ENCODE measurements around the gene RPTOR.

The RPTOR gene

GRCh38 chr17:80822700-80823410 is 278.2 kb downstream of the RPTOR start:
- DNase-seq, result no peak

DNA sequence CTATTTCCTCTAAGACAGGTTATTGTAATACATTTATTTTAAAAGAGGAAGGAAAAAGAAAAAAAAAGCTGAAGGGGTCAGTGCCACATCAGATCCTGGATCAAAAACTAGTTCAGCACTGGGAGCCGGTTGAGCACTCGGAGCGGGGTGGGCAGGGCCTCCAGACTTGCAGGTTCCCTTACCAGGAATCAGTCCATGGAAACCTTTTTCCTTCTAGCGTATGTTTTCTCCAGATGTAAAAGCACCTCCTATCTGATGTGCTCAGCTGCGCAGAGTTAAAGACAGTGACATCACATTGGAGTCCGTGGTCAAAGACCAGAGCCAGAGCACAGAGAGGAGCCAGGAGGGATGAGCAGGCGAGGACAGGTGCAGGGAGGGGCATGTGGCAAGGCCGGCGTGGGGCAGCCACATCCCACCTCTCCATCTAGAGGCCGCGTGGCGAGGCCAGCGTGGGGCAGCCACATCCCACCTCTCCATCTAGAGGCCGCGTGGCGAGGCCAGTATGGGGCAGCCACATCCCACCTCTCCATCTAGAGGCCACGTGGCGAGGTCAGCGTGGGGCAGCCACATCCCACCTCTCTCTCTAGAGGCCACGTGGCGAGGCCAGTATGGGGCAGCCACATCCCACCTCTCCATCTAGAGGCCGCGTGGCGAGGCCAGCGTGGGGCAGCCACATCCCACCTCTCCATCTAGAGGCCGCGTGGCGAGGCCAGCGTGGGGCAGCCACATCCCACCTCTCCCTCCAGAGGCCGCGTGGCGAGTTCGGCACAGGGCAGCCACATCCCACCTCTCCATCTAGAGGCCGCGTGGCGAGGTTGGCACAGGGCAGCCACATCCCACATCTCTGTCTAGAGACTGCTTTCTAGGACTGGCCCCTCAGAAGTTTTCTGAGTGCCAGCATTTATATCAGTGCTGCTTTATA is 280.2 kb downstream of the RPTOR start:
- DNase-seq, result no peak

DNA sequence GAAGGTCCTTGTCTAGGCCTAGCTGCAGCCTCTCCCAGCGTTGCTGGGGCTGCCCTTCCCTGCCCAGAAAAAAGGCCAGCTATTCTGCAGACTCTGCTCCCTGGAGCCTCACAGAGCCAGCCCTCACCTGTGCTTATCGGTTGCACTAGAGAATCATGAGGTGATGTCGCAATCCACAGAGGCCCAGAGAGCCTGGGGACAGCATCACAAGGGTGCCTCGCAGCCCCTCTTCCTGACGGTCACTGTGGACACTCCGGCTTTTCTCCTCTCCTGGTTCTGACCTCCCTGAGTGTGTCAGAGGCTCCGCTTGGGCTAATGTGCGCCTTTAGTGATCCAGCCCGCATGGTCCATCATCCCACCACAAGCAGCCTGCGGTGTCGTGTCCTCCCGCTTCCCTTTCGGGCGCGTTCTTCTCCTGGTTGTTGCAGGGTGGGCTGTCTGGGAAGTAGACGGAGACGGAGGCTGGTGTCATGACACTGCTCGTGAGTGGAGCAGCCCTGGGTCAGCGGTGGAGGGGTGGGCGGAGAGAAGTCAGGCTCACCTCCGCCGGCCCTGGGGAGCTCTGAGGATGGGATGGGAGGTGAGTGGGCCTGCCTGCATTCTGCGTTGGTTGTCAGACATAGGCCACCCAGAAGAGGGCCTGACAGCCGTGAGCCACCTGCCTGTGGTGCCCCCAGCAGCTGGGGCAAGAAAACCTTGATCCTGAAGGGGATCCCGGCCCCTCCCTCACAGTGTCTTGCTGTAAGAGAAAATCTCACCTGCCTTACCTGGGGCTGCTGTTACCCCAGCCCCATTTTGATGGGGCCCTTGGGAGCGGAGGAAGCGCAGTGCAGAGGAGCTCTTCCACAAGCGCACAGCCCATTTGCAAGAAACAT is 281.1 kb downstream of the RPTOR start:
- no peak for DNase-seq

DNA sequence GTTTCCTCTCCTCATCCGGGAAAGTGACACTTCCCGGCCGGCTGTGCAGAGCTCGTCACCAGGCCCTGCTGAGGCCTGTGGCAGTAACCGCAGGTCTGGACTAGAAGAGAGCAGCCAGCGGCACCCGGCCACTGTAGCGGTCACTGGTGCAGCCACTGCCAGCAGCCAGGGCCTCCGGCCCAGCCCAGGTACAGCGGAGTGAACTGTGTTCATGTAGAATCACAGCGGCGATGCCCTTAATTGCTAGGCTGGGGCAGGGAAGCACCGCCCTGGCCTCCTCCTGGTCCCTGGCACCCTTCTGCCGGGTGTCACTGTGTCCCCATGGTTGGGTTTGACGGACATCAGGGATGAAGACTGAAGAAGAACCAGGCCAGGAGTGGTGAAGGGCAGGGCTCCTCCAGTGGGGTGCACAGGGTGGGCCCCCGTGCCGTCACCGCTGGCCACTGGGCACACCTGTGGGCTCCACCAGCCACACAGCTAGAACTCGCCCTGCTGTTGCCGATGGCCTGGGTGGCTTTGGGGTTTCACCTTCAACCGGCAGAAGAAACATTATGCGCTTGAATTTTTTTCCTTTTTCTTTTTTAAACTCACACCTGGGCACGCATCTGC is 281.8 kb downstream of the RPTOR start:
- no peak for DNase-seq

- peak; percentile 68 for DNase-seq
These were observed 282.5 kb downstream of the RPTOR start for GRCh38 chr17:80826955-80827645.

DNA sequence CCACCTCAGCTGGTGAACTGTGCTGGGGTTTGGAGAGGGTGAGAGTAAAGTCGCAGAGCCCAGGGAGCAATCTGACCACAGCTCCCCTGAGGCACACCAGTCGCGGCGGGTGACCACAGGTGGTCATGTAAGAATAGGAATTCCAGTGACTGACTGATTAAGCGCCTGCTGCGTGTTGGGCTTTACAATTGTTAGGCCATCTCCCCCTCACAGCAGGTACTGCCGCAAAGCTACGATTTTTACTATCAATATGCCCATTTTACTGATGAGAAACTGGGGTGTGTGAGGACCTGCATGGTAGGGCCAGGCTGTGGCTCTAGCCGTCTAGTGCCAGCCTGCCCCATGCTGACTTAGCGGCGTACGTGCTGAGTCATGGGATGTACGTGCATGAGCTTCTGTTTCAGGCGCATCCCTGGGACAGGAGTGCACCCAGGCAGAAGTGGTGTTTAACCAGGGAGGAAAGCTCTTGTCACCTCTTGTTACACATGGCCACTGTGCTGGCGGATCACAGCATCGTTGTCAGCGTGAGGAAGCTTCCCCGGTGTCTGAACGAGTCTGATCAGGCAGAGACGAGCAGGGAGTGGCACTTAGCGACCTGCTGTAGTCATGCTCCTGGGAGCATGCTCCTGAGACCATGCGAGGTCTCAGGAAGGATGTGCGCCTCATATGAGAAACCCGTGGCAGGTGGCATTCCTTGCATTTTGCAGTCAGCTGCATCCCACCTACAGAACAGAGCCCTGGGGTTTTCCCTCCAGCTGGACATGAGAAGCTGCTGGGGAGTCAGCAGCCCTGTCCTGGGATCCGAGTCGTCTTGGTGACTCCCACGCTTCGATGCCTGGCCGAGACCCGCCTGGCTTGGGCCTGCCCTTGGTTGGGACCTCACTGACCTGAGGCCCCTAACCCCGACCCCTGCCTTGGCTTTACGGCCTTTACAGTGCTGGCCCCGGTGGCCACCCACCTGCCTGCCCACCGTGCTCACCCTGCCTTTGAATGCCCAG is 283.3 kb downstream of the RPTOR start:
- peak; percentile 10 for DNase-seq

- no peak for DNase-seq
These were observed 284.7 kb downstream of the RPTOR start for GRCh38 chr17:80829166-80829813.

DNA sequence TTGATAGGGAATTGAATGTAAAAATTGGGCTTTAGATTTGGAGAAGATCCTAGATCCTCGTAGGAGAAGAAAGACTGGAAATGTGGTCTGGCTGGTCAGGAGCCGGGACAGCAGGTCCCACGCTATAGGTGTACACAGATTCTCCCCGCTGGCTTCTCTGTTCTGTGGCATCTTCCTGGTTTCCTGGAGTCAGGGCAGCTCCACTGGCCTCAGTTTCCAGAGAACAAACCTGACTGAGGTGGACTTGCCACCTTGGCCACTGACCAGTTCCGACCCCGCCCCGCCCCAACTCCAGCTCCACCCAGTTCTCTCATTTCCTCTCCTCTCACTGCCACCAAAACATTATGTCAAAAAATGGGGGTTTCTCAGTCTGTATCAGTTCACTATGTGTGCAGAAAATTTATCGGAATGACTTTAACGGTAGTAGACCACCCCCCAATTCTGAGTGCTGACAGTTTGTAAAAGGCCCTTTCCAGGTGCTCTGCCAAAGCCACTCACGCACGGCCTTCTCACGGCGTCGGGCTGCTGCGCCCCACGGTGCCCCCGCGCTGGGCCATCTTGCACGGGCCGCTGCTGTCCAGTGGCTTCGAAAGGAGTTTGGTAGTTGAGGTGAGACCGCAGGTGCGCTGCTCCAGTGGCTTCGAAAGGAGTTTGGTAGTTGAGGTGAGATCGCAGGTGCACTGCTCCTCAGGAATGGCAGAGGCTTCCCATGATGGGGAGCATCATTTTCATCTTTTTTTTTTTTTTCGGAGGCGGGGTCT is 285.6 kb downstream of the RPTOR start:
- DNase-seq, result no peak

- no peak for DNase-seq
These were observed 286.9 kb downstream of the RPTOR start for GRCh38 chr17:80831491-80831890.

DNA sequence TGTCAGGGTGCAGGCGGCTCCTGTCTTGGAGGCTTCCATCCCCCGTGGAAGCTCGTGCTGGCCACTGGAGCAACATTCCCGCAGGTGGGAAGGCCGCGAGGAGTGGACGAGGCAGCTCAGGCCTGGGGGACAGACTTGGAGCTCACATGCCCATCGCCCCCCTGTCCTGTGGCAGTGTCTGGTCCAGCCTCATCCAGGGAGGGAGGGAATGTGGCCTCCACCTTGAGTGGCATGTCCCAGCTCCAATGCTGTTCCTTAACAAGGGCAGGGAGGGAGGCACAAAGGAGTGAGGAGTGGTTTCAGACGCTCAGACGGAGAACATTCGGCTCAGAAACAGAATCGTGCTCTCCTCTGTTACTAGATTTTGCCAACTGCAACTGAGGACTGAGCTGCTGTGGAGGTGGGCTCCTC is 287.6 kb downstream of the RPTOR start:
- DNase-seq, result peak; percentile 43

DNA sequence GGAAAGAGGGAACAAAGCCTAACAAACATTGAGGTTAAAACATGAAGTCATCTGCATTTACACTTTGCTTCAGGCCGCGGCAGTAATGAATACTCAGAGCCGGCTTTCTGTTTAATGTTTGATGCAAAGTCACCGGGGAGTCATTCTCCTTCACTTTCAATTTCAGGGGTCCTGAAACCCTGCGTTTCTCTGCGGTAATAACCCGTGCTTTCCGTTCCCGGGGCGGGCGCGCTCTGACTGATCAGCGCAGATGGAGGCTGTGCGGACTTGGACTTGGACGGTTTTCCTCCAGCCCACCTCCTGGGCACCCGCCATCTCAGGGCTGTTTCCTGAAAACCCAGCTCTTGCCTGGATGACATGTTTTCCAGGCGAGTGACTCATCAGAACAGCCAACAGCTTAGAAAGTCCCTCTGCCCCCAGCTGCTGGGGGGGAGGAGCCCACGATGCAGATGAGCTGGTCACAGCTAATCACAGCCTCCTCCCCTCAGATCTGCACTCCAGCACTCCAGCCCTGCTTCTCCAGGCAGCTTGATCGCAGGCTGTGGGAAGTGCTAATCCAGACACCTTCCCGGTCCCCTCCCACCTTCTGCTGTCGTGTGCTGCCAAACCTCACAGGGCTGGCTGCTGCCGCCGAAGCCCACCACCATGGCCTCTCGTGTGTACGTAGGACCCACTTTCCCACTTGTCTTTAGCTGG is 288.4 kb downstream of the RPTOR start:
- DNase-seq, result peak; percentile 99

DNA sequence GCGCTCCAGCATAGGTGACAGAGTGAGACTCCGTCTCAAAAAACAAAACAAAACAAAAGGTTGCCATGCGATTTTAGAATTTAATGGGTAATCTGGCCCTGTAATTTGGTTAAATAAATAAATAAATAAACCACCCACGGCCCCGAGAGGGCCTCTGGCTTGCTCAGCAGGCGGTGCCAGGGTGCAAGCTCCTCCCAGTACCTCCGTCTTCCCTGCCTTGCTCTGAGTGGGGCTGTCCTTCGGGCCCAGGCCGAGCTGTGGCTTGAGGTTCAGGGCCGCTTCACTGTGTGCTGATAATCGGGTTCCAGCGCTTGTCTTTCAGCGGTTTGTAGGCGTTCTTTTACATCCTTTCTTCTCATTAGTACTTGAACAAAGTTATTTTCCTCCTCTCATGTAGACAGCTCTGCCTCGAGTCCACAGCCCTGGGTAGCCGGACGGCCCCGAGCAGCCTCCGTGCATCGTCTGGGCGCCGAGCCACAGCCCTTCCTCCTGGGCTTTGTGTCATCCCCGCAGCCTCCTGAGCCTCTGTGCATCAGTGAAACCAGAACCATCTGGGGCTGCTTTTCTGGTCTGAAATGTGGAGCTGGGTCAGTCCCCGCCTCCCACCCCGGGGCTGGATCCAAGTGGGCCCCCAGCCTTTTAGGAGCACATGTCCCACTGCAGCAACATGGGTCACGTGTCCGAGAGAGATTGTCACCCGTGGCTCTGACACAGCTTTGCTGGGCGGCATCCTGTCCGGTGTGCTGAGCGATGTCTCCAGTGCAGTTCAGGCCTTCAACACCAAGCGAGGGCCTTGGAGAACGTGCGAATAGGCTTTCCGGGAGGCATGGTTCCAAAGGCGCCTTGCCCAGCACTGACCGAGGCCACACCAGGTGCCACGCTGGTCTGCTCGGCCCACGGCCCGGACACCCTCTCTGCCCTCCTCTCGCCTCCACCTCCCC is 289.6 kb downstream of the RPTOR start:
- peak; percentile 41 for DNase-seq

GRCh38 chr17:80834893-80835275 is 290.2 kb downstream of the RPTOR start:
- DNase-seq, result no peak

DNA sequence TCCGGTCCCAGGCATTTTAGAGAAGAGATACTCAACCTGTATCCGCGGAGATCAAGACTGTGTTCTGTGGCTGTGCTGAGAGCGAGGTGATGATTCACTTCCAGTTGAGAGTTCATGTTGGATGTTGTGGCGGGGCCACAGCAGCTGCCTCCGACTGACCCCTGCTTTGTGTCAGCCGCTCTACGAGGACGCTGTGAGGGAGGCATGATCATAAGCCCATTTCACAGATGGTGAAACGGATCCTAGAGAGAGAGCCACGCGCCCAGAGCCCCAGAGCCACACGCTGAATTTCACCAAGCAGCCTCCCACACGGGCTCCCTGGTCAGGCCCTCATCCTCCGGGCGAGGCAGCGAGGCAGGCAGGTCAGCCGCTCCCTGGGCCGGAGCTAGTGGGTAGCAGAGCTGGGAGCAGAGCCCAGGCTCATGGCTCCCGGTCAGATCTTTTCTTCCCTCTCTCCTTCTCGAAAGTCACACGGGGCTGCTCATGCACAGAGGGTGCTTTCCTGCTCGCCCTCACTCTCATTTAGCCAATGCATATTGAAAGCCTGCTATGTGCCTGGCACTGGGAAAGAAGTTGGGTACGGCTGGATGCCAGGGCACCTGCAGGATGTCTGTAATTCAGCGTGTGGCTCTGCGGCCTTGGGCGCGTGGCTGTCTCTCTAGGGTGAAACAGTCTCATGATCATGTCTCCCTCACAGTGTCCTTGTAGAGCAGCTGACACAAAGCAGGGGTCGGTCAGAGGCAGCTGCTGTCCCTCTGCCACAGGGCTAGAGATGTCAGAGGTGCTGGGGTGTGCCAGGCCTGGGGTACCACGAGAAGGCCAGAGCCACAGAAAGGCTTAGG is 291.4 kb downstream of the RPTOR start:
- DNase-seq, result no peak

GRCh38 chr17:80836658-80836965 is 292.0 kb downstream of the RPTOR start:
- DNase-seq, result no peak

DNA sequence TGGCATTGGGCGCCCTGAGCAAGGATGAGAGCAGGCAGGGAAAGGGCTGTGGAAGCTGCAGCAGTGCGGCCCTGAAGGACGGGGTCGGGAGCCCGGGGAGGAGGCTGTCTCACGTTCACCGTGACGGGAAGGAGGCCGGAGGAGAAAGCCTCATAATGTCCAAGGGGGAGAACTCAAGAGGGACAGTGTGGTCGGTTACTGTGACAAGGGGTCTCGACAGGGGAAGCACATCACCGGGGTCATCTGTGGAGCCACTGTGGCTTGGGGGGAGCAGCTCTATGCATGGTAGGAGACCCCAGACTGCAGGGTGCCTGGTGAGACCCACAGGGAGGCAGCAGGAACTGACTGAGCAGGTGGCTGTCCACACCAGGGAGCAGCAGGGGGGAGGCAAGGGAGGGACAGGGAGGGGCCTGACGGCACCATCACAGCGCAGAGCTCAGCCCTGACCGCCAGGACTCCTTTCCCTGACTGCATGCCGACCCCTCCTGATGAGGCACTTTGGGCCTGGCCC is 292.4 kb downstream of the RPTOR start:
- no peak for DNase-seq

- no peak for DNase-seq
These were observed 293.1 kb downstream of the RPTOR start for GRCh38 chr17:80837711-80838110.

Measured in NCI-H1694 (cell line).